GM21526 (cell line): ENCODE measurements around the gene FTL.

ENCODE experiments used
- ATAC-seq: cut with Tn5 transposase; IDR thresholded peaks from one replicate; pipeline ENCODE4 v1.9.1; 2021; ENCODE audit warnings: moderate library complexity; ENCODE audit not compliant: unreplicated experiment, low FRiP score

FTL gene

DNA sequence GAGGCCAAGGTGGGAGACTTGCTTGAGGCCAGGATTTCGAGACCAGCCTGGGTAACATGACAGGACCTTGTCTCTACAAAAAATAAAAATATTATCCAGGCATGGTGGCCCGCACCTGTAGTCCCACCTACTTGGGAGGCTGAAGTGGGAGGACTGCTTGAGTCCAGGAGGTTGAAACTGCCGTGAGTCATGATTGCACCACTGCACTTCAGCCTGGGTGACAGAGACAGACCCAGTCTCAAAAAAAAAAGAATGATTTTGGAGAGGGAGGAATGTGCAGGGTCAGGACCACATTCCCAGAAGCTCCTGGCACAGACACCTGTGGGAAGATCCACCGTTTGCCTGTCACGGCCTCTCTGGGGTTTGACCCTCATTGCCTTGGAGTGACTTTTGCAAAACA, 19.7 kb upstream of the FTL start:
- no peak for ATAC-seq

DNA sequence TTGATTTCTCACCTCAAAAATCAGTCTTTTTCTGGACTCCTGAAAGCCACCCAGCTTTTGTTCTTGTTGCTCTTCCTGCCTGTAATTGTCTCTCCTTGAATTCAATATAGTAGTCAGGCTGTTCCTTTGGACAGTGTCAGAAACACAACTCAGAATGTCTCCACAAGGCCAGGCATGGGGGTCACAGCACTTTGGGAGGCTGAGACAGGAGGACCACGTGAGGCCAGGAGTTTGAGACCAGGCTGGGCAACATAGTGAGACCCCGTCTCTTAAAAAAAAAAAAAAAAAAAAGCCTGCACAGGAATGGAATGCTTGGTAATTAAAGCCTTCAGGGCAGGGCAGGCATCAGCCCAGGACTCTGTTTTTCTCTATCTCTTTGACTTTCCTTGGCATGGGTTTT, 19.3 kb upstream of the FTL start:
- no peak for ATAC-seq

DNA sequence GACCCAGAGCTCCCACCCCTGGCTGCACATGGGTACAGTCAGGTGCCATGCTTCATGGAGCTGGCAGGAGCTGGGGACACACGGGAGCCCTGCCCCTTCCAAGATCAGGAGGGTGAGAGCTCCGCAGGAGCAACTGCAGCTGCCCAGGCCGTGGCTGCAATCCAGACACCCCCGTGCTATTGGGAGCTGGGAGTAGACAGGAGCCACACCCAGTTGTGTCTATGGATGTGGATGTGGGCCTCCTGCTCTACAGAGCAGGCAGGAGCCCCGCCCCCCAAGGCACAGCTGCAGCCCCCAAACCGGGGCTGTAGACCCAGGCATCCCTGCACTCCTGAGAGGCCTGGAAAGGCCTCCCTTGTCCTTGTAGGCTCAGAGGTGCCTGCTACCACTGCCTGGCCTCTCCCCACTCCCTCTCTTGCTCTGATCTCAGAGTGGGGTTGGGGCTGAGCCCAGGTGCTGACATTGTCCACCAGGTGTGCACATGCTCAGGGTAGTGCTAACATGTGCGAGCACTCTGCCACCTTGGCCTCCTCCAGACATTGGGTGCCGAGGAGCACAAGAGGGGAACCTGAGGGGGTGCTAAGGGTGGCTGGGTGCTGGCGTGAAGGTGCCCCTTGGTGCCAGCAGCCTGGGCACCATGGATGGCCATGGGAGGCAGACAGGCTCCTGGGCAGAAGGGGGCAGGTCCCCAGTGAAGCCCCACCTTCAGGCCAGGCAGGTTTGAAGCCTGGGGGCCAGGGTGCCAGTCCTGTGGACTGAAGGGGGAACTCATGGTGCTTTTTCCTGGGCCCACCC, 18.4 kb upstream of the FTL start:
- ATAC-seq = no peak

DNA sequence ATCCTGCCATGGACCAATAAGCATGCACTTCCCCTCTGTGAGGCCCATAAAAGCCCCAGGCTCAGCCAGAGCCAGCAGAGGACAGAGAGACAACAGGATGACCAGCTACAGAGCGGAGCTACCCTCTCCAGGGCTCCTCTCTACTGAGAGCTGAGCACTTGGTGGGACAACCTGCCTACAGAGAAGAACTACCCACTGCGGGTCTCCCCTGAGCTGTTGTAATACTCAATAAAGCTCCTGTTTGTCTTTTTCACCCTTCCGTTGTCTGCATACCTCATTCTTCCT, 17.9 kb upstream of the FTL start:
- ATAC-seq = no peak

DNA sequence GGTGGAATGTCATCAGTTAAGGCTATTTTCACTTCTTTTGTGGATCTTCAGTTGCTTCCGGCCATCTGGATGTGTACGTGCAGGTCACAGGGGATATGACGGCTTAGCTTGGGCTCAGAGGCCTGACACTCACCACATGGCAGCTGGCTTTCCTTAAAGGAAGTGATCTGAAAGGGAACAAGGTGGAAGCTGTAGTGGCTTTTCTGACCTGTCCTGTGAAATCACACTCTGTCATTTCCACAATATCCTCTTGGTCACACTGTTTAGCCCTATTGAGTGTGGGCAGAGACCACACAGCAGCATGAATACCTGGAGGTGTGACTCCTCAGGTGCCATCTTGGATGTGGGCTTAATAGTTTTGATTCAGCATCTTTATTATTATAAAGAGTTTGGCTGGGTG, 14.9 kb upstream of the FTL start:
- ATAC-seq = no peak

DNA sequence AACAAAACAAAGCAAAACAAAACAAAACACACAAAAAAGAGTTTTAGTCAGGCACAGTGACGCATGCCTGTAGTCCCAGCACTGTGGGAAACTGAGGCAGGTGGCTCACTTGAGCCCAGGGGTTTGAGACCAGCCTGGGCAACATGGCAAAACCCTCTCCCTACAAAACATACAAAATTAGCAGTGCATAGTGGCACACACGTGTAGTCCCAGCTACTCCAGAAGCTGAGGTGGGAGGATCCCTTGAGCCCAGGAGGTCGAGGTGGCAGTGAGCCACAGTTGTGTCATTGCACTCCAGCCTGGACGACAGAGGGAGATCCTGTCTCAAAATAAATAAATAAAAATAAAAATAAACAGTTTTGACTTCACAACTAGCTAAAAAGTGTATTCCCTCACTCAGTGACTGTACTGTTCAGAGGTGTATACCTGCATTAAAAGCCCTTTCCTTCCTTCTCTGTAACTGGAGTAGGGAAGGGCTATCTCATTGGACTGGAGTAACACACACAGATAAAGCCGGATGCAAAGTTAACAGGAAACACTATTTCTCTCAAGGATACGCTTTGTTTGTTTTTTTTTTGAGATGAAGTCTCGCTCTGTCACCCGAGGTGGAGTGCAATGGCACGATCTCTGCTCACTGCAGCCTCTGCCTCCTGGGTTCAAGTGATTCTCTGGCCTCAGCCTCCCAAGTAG, 14.1 kb upstream of the FTL start:
- ATAC-seq = no peak

DNA sequence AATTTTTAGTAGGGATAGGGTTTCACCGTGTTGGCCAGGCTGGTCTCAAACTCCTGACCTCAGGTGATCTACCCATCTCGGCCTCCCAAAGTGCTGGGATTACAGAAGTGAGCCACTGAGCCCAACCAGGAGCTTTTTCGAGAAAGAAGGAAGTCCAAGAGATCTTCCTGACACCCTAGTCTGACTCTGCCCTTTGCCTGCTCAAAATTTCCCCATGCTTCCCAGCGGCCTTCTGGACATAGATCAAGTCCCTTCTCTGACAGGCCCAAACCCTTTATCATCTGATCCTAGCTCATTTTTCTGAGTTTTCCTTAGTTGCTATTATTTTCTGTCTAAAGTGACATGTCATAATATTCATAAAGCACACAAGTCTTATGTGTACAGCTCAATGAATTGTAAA, 12.0 kb upstream of the FTL start:
- no peak for ATAC-seq

DNA sequence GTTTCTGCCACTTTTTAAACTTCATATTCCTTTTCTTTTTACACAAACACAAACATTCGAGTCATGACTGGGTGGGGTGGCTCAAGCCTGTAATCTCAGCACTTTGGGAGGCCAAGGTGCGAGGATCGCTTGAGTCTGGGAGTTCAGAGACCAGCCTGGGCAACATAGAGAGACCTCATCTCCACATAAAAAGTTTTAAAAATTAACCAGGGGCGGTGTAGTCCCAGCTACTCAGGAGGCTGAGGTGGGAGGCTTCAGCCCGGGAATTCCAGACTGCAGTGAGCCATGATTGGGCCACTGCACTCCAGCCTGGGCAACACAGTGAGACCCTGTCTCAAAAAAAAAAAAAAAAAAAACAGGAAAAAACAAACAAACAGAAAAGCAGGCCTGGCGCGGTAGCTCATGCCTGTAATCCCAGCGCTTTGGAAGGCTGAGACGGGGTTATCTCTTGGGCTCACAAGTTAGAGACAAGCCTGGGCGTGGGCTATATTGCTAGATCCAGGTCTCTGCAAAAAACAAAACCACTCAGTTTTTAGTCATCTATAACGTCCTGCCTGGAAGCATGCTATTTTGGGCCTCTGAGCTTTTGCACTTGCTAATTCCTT, 11.0 kb upstream of the FTL start:
- no peak for ATAC-seq

DNA sequence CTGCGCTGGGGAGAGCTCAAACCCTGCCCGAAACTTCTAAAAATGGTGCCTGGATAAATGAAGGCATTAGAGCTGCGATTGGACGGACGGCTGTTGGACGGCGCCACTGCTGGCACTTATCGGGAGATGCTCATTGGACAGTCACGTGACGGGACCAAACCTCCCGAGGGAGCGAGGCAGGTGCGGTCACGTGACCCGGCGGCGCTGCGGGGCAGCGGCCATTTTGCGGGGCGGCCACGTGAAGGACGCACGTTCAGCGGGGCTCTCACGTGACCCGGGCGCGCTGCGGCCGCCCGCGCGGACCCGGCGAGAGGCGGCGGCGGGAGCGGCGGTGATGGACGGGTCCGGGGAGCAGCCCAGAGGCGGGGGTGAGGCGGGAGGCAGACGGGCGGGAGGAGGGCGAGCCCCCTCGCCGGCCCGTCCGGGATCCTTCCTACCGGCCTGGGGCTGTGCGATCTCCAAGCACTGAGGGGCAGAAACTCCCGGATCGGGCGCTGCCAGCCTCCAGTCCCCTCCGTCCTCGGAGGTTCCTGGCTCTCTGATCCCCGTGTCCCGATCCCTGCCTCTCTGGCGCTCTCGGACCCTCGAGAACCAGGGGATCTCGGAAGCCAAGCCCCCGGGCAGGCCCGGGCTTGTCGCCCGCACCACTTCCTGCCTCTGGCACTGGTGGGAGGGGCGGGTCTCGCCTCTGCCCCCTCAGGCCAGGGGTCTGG, 10.4 kb upstream of the FTL start, which contains the start of gene BAX:
Gene BAX, plus strand, starts transcription at position 281 of the 713 bp plus-strand sequence. Its CDS starts 54 bp downstream, at position 335.
- ATAC-seq = peak; percentile 77

DNA sequence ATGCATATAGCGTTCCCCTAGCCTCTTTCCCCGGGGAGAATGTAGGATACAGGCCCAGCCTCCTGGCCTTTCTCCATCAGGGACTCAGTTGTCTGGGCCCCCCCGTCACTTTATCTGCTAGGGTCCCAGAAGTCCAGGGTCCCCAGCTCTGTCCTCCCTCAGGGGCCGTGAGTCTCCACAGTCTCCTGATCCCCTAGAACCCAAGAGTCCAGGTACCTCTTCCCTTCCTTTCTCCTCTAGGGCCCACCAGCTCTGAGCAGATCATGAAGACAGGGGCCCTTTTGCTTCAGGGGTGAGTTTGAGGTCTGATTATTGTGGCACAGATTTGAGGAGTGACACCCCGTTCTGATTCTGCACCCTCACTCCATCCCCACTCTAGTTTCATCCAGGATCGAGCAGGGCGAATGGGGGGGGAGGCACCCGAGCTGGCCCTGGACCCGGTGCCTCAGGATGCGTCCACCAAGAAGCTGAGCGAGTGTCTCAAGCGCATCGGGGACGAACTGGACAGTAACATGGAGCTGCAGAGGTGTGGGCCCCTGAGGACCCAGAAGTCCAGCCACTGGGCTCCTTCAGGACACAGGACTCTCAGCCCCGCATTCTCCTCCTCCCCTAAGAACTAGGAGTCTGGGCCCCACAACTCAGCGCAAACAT, 9.7 kb upstream of the FTL start:
- ATAC-seq = no peak

DNA sequence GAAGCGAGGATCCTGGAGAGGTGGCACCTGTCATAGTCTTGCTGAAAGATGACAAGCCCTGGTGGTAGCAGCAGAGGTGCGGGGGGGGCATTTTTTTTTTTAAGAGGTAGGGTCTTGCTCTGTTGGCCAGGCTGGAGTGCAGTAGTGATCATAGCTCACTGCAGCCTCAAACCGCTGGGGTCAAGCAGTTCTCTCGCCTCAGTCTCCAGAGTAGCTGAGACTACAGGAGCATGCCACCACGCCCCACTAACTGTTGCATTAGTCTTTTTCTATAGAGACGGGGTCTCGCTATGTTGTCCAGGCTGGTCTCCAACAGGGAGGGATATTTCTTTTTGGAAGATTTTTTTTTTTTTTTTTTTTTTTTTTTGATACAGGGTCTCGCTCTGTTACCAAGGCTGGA, 7.1 kb upstream of the FTL start:
- ATAC-seq = no peak

DNA sequence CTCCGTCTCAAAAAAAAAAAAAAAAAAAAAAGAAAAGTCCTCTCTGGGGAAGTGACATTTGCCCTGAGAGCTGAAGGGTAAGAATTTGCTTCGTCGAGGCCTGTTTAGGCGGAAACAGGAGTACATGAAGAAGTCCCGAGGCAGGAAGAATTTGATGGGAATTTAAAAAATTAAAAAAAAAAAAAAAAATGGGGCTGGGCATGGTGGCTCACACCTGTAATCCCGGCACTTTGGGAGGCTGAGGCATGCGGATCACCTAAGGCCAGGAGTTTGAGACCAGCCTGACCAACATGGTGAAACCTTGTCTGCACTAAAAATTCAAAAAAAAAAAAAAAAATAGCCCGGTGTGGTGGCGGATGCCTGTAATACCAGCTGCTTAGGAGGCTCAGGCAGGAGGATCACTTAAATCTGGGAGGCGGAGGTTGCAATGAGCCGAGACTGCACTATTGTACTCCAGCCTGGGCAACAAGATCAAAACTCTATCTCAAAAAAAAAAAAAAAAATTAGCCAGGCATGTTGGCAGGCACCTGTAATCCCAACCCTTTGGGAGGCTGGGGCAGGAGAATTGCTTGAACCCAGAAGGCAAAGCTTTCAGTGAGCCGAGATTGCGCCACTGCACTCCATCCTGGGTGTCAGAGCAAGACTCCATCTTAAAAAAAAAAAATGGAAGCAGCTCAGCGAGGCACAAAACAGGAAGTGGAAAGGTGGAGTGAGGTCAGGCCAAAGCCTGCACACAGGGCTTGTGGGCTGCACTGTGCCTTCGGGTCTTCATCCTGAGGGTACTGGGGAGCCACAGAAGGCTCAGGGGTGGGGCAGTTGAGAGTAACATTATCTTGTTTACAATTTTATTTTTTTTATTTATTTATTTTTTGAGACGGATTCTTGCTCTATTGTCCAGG, 5.5 kb upstream of the FTL start:
- no peak for ATAC-seq

DNA sequence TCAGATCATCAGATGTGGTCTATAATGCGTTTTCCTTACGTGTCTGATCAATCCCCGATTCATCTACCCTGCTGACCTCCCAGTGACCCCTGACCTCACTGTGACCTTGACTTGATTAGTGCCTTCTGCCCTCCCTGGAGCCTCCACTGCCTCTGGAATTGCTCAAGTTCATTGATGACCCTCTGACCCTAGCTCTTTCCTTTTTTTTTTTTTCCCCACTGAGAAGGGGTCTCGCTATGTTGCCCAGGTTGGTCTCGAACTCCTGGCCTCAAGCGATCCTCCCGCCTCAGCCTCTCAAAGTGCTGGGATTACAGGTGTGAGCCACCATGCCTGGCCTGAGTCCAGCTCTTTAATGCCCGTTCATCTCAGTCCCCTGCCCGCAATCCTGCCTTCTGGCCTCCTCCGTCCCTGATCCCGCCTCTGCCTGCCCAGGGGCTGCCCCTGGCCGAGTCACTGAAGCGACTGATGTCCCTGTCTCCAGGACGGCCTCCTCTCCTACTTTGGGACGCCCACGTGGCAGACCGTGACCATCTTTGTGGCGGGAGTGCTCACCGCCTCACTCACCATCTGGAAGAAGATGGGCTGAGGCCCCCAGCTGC, 4.0 kb upstream of the FTL start:
- no peak for ATAC-seq

DNA sequence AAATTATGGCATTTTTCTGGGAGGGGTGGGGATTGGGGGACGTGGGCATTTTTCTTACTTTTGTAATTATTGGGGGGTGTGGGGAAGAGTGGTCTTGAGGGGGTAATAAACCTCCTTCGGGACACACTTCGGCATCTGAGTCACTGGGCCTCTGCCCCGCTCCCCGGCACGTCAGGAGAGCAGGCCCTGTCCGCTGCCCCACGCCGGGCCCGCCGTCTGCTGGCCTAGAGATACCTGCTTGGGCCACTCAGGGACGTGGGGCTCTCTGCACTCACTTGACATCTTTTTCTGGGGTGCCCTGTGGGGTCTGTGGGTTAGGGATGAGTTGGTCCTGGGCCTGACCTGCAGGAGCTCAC, 3.5 kb upstream of the FTL start:
- no peak for ATAC-seq

DNA sequence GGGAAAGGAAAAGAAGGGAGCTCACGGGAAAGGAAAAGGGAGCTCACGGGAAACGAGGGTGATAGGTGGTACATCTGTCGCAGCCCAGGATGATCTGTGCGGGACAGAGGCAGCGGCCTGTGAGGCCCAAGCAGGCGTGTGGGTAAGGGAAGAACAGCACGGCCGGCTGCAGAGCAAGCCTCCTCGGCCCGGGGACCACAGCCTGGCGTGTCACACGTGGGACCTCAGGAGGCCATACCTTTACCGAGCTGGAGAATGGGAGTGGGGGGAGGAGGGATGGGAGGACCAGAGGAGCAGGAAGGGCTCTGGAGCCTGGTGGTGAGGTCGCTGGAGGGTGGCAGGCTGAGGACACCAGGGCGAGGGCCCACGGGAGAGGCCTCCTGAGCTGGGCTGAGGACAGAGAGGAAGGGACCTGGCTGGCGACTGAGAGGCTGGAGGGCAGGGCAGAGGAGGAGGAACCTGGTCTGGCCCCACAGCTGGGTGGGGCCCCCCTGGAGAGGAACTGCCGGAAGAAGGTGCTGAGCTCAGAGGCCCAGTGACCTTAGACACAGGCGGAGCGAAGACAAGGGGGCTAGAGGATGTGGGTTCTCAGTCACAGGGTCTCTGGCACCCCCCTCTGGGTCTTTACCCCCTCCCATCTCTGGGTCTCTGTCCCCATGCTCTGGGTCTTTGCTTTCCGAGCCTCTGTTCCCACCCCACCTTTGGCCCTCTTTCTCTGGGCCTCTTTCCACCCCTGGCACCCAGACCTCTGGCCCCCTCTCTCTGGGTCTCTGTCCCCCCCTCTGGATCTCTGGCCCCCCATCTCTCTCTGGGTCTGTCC, 2.9 kb upstream of the FTL start:
- ATAC-seq = no peak

DNA sequence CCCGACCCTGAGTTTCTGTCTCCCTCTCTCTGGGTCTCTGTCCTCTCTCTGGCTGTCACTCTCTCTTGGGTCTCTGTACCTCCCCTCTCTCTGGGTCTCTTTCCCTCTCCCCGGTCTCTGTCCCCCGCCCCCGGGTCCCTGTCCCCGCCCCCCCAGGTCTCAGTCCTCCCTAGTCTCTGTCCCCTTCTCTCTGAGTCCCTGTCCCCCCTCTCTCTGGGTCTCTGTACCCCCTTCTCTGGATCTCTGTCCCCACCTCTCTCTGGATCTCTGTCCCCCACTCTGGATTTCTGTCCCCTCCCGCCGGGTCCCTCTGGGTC, 2.3 kb upstream of the FTL start:
- ATAC-seq = no peak

DNA sequence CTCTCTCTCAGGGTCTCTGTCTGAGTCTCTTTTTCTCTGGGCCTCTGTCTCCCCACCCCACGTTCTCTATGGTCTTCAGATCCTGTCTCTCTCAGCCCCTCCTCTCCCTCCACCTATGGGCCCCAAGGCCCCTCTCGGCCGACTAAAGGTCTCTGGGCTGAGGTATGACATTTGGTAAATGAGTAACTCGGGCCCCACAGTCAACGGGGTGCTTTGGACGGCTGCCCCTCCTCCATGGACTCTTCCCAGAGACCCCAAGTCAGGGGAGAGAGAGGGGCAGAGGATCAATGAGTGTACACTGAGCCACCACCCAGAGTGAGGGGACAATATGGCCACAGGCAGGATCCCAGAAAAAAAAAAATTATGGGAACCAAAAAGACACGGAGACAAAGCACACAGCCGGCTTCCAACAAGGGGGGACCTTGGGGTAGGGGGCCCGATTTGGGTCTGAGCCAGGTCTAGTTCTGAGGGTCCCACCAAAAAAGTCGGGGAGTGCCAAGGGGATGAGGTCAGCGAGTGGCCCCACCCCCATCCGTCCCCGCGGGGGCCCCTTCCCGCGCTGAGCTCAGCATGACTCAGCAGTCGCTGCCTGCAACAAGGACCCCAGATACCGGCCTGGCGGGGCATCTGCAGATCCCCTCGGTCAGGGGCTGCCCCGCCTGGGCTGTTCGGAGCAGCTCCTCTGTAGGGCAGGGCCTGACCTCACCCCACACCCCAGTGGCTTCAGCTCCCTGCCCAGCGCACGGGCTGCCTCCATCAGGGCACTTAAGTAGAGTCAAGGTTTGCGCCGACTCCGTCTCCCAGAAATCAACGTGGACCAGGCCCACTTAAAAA, 1.5 kb upstream of the FTL start:
- no peak for ATAC-seq
